ENCODE measurements around the gene CLCF1.
"Not testable (repeated sequence)": the region's sequence is repeated elsewhere in the genome, so short reads cannot be mapped to it uniquely, and the experiment has no call there.

Gene CLCF1

GRCh38 chr11:67320011-67320410, 53.4 kb downstream of the CLCF1 start:
- no peak for DNase-seq

- not testable (repeated sequence) for DNase-seq
Measured at GRCh38 chr11:67318876-67319275, 54.5 kb downstream of the CLCF1 start.

GRCh38 chr11:67317888-67318555, 55.4 kb downstream of the CLCF1 start:
- no peak for DNase-seq

GRCh38 chr11:67317205-67317887, 56.1 kb downstream of the CLCF1 start:
- DNase-seq: peak; percentile 99

GRCh38 chr11:67316882-67317204, 56.6 kb downstream of the CLCF1 start:
- DNase-seq: no peak

- DNase-seq: no peak
Measured at GRCh38 chr11:67315325-67315909, 58.0 kb downstream of the CLCF1 start.

- DNase-seq: no peak
Measured at GRCh38 chr11:67314218-67314617, 59.2 kb downstream of the CLCF1 start.
